SK-N-MC (cell line): ENCODE data around the gene WNK1.

Source experiments
- DNase-seq: peaks from one replicate; pipeline ENCODE4 v3.0.0-alpha.2; 2011; ENCODE audit warnings: low read depth, low spot score
- H3K27ac ChIP-seq: fragments of 200-600 bp; sonication (generic); 2 replicates; pipeline ENCODE4 v1.5.1; 2016; ENCODE audit warnings: mixed run types
- H3K36me3 ChIP-seq: fragments of 200-600 bp; sonication (generic); 2 replicates; pipeline ENCODE4 v1.6.1; 2017; ENCODE audit warnings: antibody characterized with exemption, low read length, mixed read lengths; ENCODE audit not compliant: insufficient read depth
- H3K4me3 ChIP-seq: fragments of 200-600 bp; sonication (generic); 2 replicates; pipeline ENCODE4 v1.5.1; 2016
- H3K9ac ChIP-seq: fragments of 200-600 bp; sonication (generic); 2 replicates; pipeline ENCODE4 v1.8.0; 2017; ENCODE audit warnings: mixed run types, mixed read lengths; ENCODE audit not compliant: insufficient read length
- H3K9me3 ChIP-seq: fragments of 200-600 bp; sonication (generic); 2 replicates; pipeline ENCODE4 v1.6.1; 2017; ENCODE audit warnings: low read depth, mild to moderate bottlenecking, antibody characterized with exemption, low read length, moderate library complexity, mixed read lengths
- EZH2 ChIP-seq: fragments of 200-600 bp; sonication (generic); IDR thresholded peaks from one replicate; pipeline ENCODE4 v1.6.1; 2017; ENCODE audit warnings: antibody characterized with exemption
- FOXP2 ChIP-seq: optimal IDR thresholded peaks from 2 replicates; pipeline ENCODE3; 2011; ENCODE audit warnings: mild to moderate bottlenecking, moderate library complexity; ENCODE audit not compliant: insufficient read depth; ENCODE audit errors: extremely low read length, control extremely low read depth
- POLR2AphosphoS5 ChIP-seq: IDR thresholded peaks from 2 replicates; pipeline ENCODE4 v1.6.1; 2012; ENCODE audit warnings: mild to moderate bottlenecking, low read depth, low read length, borderline replicate concordance

WNK1 gene

DNA sequence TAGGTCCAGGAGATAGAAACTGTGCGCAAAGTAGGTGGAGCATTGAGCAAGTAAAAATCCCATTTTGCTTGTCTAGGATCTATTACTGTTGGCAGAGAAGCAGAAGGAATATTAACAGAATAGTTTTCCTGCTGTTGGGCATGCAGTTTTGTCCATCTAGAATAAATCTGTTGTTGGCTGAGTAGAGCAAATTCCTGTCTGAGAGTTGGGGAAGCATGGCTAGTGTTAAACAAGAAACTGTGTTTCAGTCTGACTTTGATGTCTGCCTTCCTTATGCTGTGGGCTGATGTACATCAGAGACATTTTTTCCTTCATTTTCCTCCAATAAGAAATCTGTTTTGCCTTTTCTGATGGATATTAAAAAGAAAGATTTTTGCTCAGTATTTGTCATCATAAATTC is 99.0 kb downstream of the WNK1 start:
- Histone ChIP-seq H3K4me3 (no peak overlapping the region), H3K9ac (no peak overlapping the region), H3K36me3 (0 out of 2 replicates have a peak, but pooled peaks cover 4% of the 10 kb centered on the region), H3K27ac (0 out of 2 replicates have a peak overlapping the region, but pooled peaks have one; percentile 11), H3K9me3 (no peaks in the 10 kb centered on the region)
- DNase-seq, result no peak
- TF ChIP-seq POLR2AphosphoS5 (no peak), EZH2 (no peak), FOXP2 (no peak)

DNA sequence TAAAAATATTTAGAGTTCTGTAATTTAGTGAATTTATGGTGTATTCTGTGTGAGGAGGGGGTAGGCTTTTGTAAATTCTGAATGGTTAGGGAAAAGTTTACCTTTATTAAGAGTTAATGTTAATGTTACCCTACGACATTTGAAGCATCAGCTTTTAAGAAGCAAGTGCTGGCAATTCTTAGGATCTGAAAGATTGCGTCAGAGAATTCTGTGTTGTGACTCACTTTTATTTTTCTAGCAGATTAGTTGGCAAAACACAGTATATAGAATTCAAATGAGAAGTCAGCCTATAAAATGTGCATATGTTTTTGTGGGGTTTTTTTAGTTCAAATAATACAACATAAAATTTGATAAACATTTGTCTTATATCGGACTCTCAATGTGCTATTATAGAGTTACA is 99.5 kb downstream of the WNK1 start:
- H3K27ac ChIP-seq, result 0 out of 2 replicates have a peak overlapping the region, but pooled peaks have one; percentile 11
- H3K4me3 ChIP-seq, result no peak overlapping the region
- H3K9me3 ChIP-seq, result no peaks in the 10 kb centered on the region
- 0 out of 2 replicates have a peak, but pooled peaks cover 4% of the 10 kb centered on the region for H3K36me3 ChIP-seq
- no peak for TF ChIP-seq POLR2AphosphoS5
- no peak for DNase-seq
- no peak overlapping the region for H3K9ac ChIP-seq

DNA sequence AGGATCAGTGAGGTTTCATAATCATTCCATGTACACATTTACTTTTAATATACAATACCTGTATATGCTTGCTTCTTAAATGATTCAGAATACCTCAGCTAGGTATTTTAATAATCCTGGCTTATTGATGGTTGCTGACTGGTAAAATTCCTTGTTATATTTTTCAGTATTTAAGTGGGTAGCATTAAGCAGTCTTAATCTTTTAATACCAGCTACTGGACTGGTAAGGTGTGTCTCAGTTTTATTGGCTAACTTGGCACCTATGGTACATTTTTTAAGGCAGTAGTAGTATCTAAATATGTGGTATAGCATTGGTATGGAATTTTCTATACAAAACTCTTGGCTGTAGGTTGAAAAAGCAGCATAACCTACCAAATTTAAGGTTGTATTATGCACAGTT is 100.5 kb downstream of the WNK1 start:
- Histone ChIP-seq H3K9me3 (no peaks in the 10 kb centered on the region), H3K9ac (no peak overlapping the region), H3K27ac (no peak overlapping the region), H3K36me3 (peaks cover 11% of the 10 kb centered on the region), H3K4me3 (no peak overlapping the region)
- TF ChIP-seq EZH2 (no peak), POLR2AphosphoS5 (no peak), FOXP2 (no peak)
- DNase-seq, result no peak

DNA sequence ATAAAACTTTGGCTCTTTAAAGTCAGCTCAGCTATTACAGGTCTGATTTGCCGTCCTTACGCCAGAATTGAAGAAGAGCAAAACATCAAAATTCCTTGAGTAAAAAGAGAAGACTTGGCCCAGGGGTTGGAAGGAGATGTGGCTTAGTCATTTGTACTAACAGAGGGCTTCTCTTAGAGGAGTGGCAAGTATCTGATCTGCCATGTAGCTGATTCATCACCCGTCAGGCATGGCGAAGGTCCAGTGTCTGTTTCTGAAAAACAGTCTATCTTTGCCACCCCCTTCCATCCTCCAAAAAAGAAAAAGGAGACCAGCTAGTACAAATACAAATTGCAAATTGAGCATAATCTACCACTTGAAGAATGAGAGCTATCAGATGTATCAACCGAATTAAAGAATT is 105.2 kb downstream of the WNK1 start:
- Histone ChIP-seq H3K36me3 (peaks cover 48% of the 10 kb centered on the region), H3K9me3 (no peaks in the 10 kb centered on the region), H3K27ac (no peak overlapping the region), H3K9ac (no peak overlapping the region), H3K4me3 (no peak overlapping the region)
- TF ChIP-seq EZH2, result no peak
- no peak for TF ChIP-seq FOXP2
- TF ChIP-seq POLR2AphosphoS5, result no peak
- DNase-seq, result no peak

DNA sequence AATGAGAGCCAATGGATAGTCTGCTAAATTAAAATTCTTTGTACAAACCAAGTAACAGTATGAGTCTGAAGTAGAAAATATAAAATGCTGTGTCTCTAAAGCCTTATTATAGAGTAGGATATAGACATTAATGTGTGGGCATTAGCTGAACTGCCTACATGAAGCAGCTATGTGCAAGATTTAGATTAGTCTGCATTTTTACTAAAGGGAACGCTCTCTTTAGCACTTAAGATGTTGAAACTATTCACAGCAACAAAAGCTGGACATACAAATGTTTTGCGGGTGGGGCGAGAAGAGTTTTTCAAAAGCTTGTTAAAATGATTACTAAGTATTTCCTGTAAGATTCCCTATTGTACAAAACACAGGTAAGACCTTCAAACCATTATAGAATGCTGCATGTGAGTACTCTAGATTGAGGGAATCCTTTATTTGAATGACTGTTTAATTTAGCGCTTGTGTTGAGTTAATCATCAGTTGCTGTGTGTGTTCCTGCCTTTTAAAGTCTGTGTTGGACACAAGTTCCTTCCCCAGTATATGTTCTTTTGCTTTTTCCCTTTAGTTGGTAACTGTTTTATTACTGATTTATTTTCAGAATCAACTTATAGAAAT is 110.0 kb downstream of the WNK1 start:
- Histone ChIP-seq H3K36me3 (peaks cover 54% of the 10 kb centered on the region), H3K9ac (no peak overlapping the region), H3K4me3 (no peak overlapping the region), H3K9me3 (no peaks in the 10 kb centered on the region), H3K27ac (no peak overlapping the region)
- TF ChIP-seq FOXP2, result no peak
- TF ChIP-seq EZH2, result no peak
- TF ChIP-seq POLR2AphosphoS5, result no peak
- DNase-seq, result no peak

DNA sequence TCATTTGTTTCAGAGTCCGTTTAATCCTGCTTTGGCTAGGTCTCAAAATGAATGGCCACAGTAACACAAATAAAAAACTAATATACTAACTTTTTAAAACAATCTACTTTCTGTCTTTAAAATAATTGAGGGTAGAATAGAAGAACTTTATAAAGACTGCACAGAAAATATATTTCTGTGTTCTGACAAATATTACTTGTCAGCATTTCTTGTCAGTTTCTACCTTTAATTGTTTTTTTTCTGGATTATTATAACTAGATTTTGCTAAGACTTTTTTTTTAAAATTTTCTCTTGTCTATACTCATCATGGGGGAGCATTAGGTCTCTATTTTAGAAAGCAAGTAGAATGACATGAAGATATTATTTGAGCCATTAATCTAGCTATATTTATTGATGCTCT is 110.9 kb downstream of the WNK1 start:
- Histone ChIP-seq H3K4me3 (no peak overlapping the region), H3K9me3 (no peaks in the 10 kb centered on the region)

DNA sequence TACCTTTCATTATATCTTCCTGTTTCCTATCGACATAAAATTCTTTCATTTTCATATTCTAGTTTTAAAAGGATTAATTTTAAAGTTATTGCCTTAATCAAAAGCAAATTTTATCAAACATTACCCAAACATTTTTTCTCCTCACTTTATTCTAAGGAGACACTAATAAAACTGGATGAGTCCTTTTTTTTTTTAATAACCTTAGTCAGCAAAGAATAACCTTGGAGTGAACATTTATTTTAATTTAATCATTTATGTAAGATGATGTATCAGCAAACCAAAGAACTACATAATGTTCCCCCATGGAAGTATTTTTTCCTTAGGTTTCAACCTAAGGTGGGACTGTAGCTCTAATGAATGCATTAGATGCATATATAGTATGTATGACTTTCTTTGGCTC is 113.2 kb downstream of the WNK1 start:
- no peak overlapping the region for H3K27ac ChIP-seq
- H3K4me3 ChIP-seq, result no peak overlapping the region
- DNase-seq, result no peak
- peaks cover 44% of the 10 kb centered on the region for H3K36me3 ChIP-seq
- H3K9ac ChIP-seq, result no peak overlapping the region
- TF ChIP-seq EZH2, result no peak
- no peak for TF ChIP-seq POLR2AphosphoS5
- no peak for TF ChIP-seq FOXP2
- H3K9me3 ChIP-seq, result no peaks in the 10 kb centered on the region

More for the DNA sequence above, 110.9 kb downstream of the WNK1 start:
- Histone ChIP-seq H3K27ac (no peak overlapping the region), H3K36me3 (peaks cover 52% of the 10 kb centered on the region), H3K9ac (no peak overlapping the region)
- TF ChIP-seq EZH2, result no peak
- TF ChIP-seq POLR2AphosphoS5, result no peak
- TF ChIP-seq FOXP2, result no peak
- no peak for DNase-seq

DNA sequence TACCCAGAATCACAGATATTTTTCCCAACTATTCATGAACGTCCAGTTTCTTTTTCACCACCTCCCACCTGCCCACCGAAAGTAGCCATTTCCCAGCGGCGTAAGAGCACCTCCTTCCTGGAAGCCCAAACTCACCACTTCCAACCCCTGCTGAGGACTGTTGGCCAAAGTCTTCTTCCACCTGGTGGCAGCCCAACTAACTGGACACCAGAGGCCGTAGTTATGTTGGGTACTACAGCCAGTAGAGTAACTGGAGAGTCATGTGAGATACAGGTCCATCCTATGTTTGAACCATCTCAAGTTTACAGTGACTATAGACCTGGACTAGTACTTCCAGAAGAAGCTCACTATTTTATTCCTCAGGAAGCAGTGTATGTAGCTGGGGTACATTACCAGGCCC is 115.5 kb downstream of the WNK1 start:
- no peak for DNase-seq
- no peak overlapping the region for H3K27ac ChIP-seq
- H3K4me3 ChIP-seq, result no peak overlapping the region
- H3K9ac ChIP-seq, result no peak overlapping the region
- H3K36me3 ChIP-seq, result peaks cover 35% of the 10 kb centered on the region
- no peaks in the 10 kb centered on the region for H3K9me3 ChIP-seq
- TF ChIP-seq FOXP2, result no peak
- TF ChIP-seq EZH2, result no peak
- TF ChIP-seq POLR2AphosphoS5, result no peak

DNA sequence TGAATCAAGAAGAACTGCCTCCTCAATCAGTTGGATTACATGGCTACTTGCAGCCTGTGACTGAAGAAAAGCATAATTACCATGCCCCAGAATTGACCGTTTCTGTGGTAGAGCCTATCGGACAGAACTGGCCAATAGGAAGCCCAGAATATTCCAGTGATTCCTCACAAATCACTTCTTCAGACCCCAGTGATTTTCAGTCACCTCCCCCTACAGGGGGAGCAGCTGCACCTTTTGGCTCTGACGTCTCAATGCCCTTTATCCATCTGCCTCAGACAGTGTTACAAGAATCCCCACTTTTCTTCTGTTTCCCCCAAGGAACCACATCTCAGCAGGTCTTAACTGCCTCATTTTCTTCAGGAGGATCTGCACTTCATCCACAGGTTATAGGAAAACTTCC is 116.3 kb downstream of the WNK1 start:
- no peaks in the 10 kb centered on the region for H3K9me3 ChIP-seq
- DNase-seq, result no peak
- H3K9ac ChIP-seq, result no peak overlapping the region
- H3K4me3 ChIP-seq, result no peak overlapping the region
- H3K36me3 ChIP-seq, result peaks cover 37% of the 10 kb centered on the region
- no peak overlapping the region for H3K27ac ChIP-seq
- TF ChIP-seq POLR2AphosphoS5 (no peak), FOXP2 (no peak), EZH2 (no peak)
